Measurements from ENCODE around the gene EPB41L3. TPM values are rescaled to one million over a fixed set of nuclear protein-coding genes. Genes with fewer than 3 reads are reported as not detected.

Gene EPB41L3
- total RNA-seq, 1 experiment from 2014 or later = 0.36 TPM

GRCh38 chr18:5469340-5469739 is 74.5 kb downstream of the EPB41L3 start:
- Histone ChIP-seq H3K4me3 (ENCODE audit: low read depth in 2 of 2, low read length in 2 of 2) (no peak overlapping the region), H3K36me3 (ENCODE audit: control insufficient read depth, insufficient read depth, low read length) (no peaks in the 10 kb centered on the region), H3K27ac (ENCODE audit: low read length) (no peak overlapping the region), H3K27me3 (ENCODE audit: control insufficient read depth, insufficient read depth, low read length) (no peaks in the 10 kb centered on the region), H3K9me3 (ENCODE audit: control insufficient read depth, insufficient read depth, low read depth, low read length) (no peaks in the 10 kb centered on the region), H3K4me1 (ENCODE audit: control insufficient read depth, insufficient read depth, low read length) (no peaks in the 10 kb centered on the region)
- no peak for DNase-seq (ENCODE audit: low read depth, low spot score)
- no peak for ATAC-seq
- ChIA-PET POLR2A (no interaction called here), CTCF (no interaction called here)
- in situ Hi-C loops (cut with HindIII; ENCODE audit: low pct_unique_long_range_greater_than_20kb, low sequenced_read_pairs) (no loop called here), intact Hi-C loops (cut with micrococcal nuclease; ENCODE audit: unreplicated experiment) (no loop called here)
- BruUV-seq (replicated peaks) = no TSS peak
- TF ChIP-seq REST (IDR thresholded peaks at IDR 0.05; ENCODE audit: insufficient read depth in 1 of 2, low read depth in 2 of 2, low read length in 1 of 2) (no peak), POLR2AphosphoS5 (IDR thresholded peaks at IDR 0.05; ENCODE audit: low read depth, low read length) (no peak)
- TF ChIP-seq, protein P1, sequence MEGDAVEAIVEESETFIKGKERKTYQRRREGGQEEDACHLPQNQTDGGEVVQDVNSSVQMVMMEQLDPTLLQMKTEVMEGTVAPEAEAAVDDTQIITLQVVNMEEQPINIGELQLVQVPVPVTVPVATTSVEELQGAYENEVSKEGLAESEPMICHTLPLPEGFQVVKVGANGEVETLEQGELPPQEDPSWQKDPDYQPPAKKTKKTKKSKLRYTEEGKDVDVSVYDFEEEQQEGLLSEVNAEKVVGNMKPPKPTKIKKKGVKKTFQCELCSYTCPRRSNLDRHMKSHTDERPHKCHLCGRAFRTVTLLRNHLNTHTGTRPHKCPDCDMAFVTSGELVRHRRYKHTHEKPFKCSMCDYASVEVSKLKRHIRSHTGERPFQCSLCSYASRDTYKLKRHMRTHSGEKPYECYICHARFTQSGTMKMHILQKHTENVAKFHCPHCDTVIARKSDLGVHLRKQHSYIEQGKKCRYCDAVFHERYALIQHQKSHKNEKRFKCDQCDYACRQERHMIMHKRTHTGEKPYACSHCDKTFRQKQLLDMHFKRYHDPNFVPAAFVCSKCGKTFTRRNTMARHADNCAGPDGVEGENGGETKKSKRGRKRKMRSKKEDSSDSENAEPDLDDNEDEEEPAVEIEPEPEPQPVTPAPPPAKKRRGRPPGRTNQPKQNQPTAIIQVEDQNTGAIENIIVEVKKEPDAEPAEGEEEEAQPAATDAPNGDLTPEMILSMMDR (IDR thresholded peaks at IDR 0.05) = no peak

- Histone ChIP-seq H3K27ac (ENCODE audit: low read length) (no peak overlapping the region), H3K4me3 (ENCODE audit: low read depth in 2 of 2, low read length in 2 of 2) (no peak overlapping the region), H3K9me3 (ENCODE audit: control insufficient read depth, insufficient read depth, low read depth, low read length) (no peaks in the 10 kb centered on the region), H3K27me3 (ENCODE audit: control insufficient read depth, insufficient read depth, low read length) (no peaks in the 10 kb centered on the region), H3K36me3 (ENCODE audit: control insufficient read depth, insufficient read depth, low read length) (no peaks in the 10 kb centered on the region), H3K4me1 (ENCODE audit: control insufficient read depth, insufficient read depth, low read length) (no peaks in the 10 kb centered on the region)
- no TSS peak for BruUV-seq (replicated peaks)
- TF ChIP-seq POLR2AphosphoS5 (IDR thresholded peaks at IDR 0.05; ENCODE audit: low read depth, low read length) (no peak), SIN3A (IDR thresholded peaks at IDR 0.05; ENCODE audit: borderline replicate concordance, insufficient read depth, low read depth, low read length) (no peak), REST (IDR thresholded peaks at IDR 0.05; ENCODE audit: insufficient read depth in 1 of 2, low read depth in 2 of 2, low read length in 1 of 2) (no peak), TCF7L2 (IDR thresholded peaks at IDR 0.05; ENCODE audit: low read depth, low read length) (no peak)
- TF ChIP-seq, protein P1 (IDR thresholded peaks at IDR 0.05) = no peak
- intact Hi-C loops (cut with micrococcal nuclease; ENCODE audit: unreplicated experiment) = no loop called here
- no peak for ATAC-seq
- in situ Hi-C loops (cut with HindIII; ENCODE audit: low pct_unique_long_range_greater_than_20kb, low sequenced_read_pairs) = no loop called here
- ChIA-PET CTCF (no interaction called here), POLR2A (no interaction called here)
- no peak for DNase-seq (ENCODE audit: low read depth, low spot score)
These were observed 75.4 kb downstream of the EPB41L3 start for GRCh38 chr18:5468394-5468793.
